PC-9 (cell line): ENCODE results near the gene IFI44L. TPM values are rescaled to one million over a fixed set of nuclear protein-coding genes. Genes with fewer than 3 reads are reported as not detected.

Experiments used
- BruUV-seq: library from RNA; stranded (reverse); fragments of 400-500 nt; replicated peaks from 2 replicates; lab custom pipeline; 2021; lab: Mats Ljungman, UMichigan
- CTCF ChIA-PET: fragments of 300-600 bp; sonication (Branson Sonifier 250); formaldehyde crosslinking; loops from one replicate; lab custom pipeline; 2022; ENCODE audit warnings: antibody characterized with exemption; lab: Charles Lee
- POLR2A ChIA-PET: fragments of 300-600 bp; sonication (Branson Sonifier 250); formaldehyde crosslinking; loops from one replicate; lab custom pipeline; 2022; ENCODE audit warnings: antibody characterized with exemption; ENCODE audit not compliant: unreplicated experiment; lab: Charles Lee
- DNase-seq, 2 experiments: peaks; one replicate each; pipeline versions ENCODE4 v3.0.0 to v3.0.0-alpha.2; 2015 to 2022; ENCODE audit warnings: mixed read lengths in 1 of 2
- H2AFZ ChIP-seq: fragments of 200-600 bp; sonication (generic); 2 replicates; pipeline ENCODE4 v1.8.1; 2017; ENCODE audit warnings: antibody characterized with exemption
- H3F3A ChIP-seq: fragments of 200-600 bp; sonication (generic); 2 replicates; pipeline ENCODE4 v1.8.1; 2017; ENCODE audit warnings: antibody characterized with exemption, mild to moderate bottlenecking, low read depth; ENCODE audit not compliant: insufficient read depth
- H3K27ac ChIP-seq: fragments of 200-600 bp; sonication (generic); 2 replicates; pipeline ENCODE4 v1.6.1; 2016; ENCODE audit warnings: mixed run types
- H3K27me3 ChIP-seq: fragments of 200-600 bp; sonication (generic); 2 replicates; pipeline ENCODE4 v1.6.1; 2016; ENCODE audit warnings: low read depth, mixed run types; ENCODE audit not compliant: insufficient read depth
- H3K36me3 ChIP-seq: fragments of 200-600 bp; sonication (generic); 2 replicates; pipeline ENCODE4 v1.6.1; 2016; ENCODE audit warnings: low read depth, mixed run types
- H3K4me1 ChIP-seq: fragments of 200-600 bp; sonication (generic); replicated peaks from 2 replicates; pipeline ENCODE4 v1.6.1; 2016; ENCODE audit warnings: mixed run types; ENCODE audit not compliant: insufficient read depth
- H3K4me2 ChIP-seq: fragments of 200-600 bp; sonication (generic); 2 replicates; pipeline ENCODE4 v1.6.1; 2017; ENCODE audit warnings: mixed run types
- H3K4me3 ChIP-seq: fragments of 200-600 bp; sonication (generic); 2 replicates; pipeline ENCODE4 v1.6.1; 2016; ENCODE audit warnings: mixed run types
- H3K79me2 ChIP-seq: fragments of 200-600 bp; sonication (generic); 2 replicates; pipeline ENCODE4 v1.6.1; 2017; ENCODE audit warnings: low read depth, mixed run types
- H3K9me2 ChIP-seq: fragments of 200-600 bp; sonication (generic); 2 replicates; pipeline ENCODE4 v1.8.1; 2017; ENCODE audit warnings: mild to moderate bottlenecking; ENCODE audit not compliant: insufficient read depth
- H3K9me3 ChIP-seq: fragments of 200-600 bp; sonication (generic); 2 replicates; pipeline ENCODE4 v1.8.1; 2016; ENCODE audit warnings: low read depth; ENCODE audit not compliant: insufficient read depth
- H4K20me1 ChIP-seq: fragments of 200-600 bp; sonication (generic); 2 replicates; pipeline ENCODE4 v1.8.1; 2017; ENCODE audit not compliant: insufficient read depth
- EZH2 ChIP-seq: fragments of 200-600 bp; sonication (generic); IDR thresholded peaks from 2 replicates; pipeline ENCODE4 v1.8.0; 2017; ENCODE audit warnings: antibody characterized with exemption, low read depth
- intact Hi-C: fragments of 100-400 bp; cut with micrococcal nuclease; formaldehyde crosslinking; loops from one replicate; pipeline ENCODE4 v1.10.0; 2022; ENCODE audit not compliant: unreplicated experiment
- total RNA-seq: library from RNA; stranded (reverse); gene quantifications from 2 replicates; pipeline ENCODE4 v1.2.3, GENCODE V29; 2021
- TF ChIP-seq, protein P1 (sequence below): fragments of 200-600 bp; sonication (generic); conservative IDR thresholded peaks from 2 replicates; pipeline ENCODE4 v1.6.1; 2017; ENCODE audit warnings: mixed run types, antibody characterized with exemption, mild to moderate bottlenecking, moderate library complexity

The IFI44L gene
- total RNA-seq, 1 experiment from 2014 or later, result 0.70 TPM

DNA sequence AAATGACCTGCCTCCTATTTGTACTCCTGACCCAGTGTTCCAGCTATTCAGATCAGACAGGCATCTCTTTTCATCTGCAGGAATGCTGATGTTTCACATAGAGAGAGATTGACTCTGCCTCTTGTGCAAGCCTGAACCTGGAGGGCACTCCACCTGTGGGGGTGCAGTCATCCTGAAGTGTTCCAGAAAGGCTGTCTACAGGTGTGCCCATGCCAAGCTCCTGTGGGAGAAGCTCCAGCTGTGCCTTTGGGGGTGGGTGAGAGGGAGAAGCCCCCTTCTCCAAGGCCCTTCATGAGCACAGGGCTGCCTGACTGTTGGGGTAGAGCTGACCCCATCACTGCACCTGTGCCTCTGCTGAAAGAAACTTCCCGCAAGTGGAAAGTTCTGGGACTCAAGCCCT is 52.2 kb downstream of the IFI44L start:
- no peak overlapping the region for H2AFZ ChIP-seq
- no peak for DNase-seq
- no peak overlapping the region for H3K4me2 ChIP-seq
- H3K4me1 ChIP-seq, result no peaks in the 10 kb centered on the region
- H3K4me3 ChIP-seq, result no peak overlapping the region
- H3K36me3 ChIP-seq, result no peaks in the 10 kb centered on the region
- no peaks in the 10 kb centered on the region for H4K20me1 ChIP-seq
- H3K9me2 ChIP-seq, result no peaks in the 10 kb centered on the region; the same call in 1 of the 2 replicates
- ChIA-PET POLR2A (no interaction called here), CTCF (no interaction called here)
- no peaks in the 10 kb centered on the region for H3K9me3 ChIP-seq
- no TSS peak for BruUV-seq
- H3F3A ChIP-seq, result no peaks in the 10 kb centered on the region
- no peak for TF ChIP-seq EZH2
- TF ChIP-seq, protein P1, sequence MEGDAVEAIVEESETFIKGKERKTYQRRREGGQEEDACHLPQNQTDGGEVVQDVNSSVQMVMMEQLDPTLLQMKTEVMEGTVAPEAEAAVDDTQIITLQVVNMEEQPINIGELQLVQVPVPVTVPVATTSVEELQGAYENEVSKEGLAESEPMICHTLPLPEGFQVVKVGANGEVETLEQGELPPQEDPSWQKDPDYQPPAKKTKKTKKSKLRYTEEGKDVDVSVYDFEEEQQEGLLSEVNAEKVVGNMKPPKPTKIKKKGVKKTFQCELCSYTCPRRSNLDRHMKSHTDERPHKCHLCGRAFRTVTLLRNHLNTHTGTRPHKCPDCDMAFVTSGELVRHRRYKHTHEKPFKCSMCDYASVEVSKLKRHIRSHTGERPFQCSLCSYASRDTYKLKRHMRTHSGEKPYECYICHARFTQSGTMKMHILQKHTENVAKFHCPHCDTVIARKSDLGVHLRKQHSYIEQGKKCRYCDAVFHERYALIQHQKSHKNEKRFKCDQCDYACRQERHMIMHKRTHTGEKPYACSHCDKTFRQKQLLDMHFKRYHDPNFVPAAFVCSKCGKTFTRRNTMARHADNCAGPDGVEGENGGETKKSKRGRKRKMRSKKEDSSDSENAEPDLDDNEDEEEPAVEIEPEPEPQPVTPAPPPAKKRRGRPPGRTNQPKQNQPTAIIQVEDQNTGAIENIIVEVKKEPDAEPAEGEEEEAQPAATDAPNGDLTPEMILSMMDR, result no peak
- H3K27me3 ChIP-seq, result no peaks in the 10 kb centered on the region
- intact Hi-C loops, result no loop called here
- H3K79me2 ChIP-seq, result no peaks in the 10 kb centered on the region
- H3K27ac ChIP-seq, result no peak overlapping the region

DNA sequence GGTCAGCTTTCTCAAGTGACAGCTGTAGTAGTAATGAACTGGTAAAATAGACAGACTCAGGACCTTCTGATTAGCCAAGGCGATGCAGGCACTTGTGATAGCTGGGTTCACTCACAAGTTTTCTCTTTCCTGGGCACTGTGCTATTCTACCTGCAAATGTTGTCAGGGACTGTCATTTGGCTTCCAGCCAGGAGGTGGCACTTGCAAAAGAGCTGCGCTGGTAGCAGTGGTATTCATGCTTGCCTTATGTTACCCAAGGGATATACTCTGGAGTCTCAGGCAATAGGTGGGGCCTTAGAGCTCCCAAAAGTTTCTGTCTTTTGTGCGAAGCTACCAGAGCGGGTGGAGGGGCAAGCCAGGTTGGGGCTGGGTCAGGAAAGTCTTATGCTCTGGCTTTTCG is 52.9 kb downstream of the IFI44L start:
- BruUV-seq, result no TSS peak
- POLR2A ChIA-PET, result no interaction called here

DNA sequence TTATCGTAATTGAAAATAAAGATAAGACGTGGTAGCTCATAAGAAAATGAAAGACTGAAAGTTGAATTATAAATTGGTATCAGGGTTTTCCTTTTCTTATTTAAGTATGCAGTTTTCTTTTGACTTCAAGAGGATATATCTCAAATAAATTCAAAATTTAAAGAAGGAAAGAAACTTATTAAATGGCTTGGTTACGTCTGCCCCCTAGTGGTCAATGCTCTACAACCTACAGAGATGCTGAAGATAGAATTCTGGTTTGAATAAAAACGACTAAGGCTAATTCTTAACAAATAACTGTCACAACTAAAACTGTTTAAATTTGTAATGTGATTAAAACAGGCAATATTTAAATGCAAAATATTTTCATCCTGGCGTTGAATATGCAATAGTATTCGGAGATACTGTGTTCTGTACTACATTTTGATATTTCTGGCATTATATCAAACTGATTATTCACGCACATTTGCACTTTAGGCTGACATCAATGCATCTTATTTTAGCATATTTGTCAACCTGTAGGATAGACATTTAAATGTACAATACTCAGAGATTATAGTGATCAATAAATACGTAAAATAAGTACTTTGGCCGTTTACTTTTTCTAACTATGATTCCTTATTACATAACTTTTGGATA is 56.2 kb downstream of the IFI44L start:
- Histone ChIP-seq H3K4me2 (no peak overlapping the region), H3K4me1 (no peaks in the 10 kb centered on the region), H3K79me2 (no peaks in the 10 kb centered on the region), H4K20me1 (no peaks in the 10 kb centered on the region), H3K9me2 (no peaks in the 10 kb centered on the region), H3K27ac (no peak overlapping the region), H3K4me3 (no peak overlapping the region), H2AFZ (no peak overlapping the region), H3K27me3 (no peaks in the 10 kb centered on the region), H3K9me3 (no peaks in the 10 kb centered on the region), H3K36me3 (no peaks in the 10 kb centered on the region), H3F3A (no peaks in the 10 kb centered on the region)
- no peak for TF ChIP-seq EZH2
- TF ChIP-seq, protein P1, result peak; percentile 94
- ChIA-PET CTCF (interaction anchor here (0.9 kb wide), 1 partner anchor 56 kb away, joined by 4 read pairs; the partner anchor contains the start of gene IFI44L), POLR2A (no interaction called here)
- BruUV-seq, result no TSS peak
- intact Hi-C loops, result loop anchor here (1.0 to 2.0 kb wide), 3 partner anchors 59 to 546 kb away; no protein-coding TSS in a partner anchor
- DNase-seq, result peak in 1 of 2 experiments; percentile 16

More for the DNA sequence above, 52.9 kb downstream of the IFI44L start:
- H3K4me2 ChIP-seq, result no peak overlapping the region
- TF ChIP-seq EZH2, result no peak
- TF ChIP-seq, protein P1, result no peak
- no peaks in the 10 kb centered on the region for H4K20me1 ChIP-seq
- H3K27me3 ChIP-seq, result no peaks in the 10 kb centered on the region
- no peak for DNase-seq
- no peaks in the 10 kb centered on the region for H3K4me1 ChIP-seq
- intact Hi-C loops, result no loop called here
- CTCF ChIA-PET, result no interaction called here
- no peaks in the 10 kb centered on the region for H3K36me3 ChIP-seq
- H3K9me3 ChIP-seq, result no peaks in the 10 kb centered on the region
- no peaks in the 10 kb centered on the region for H3F3A ChIP-seq
- H3K79me2 ChIP-seq, result no peaks in the 10 kb centered on the region
- H3K9me2 ChIP-seq, result no peaks in the 10 kb centered on the region; the same call in 1 of the 2 replicates
- no peak overlapping the region for H2AFZ ChIP-seq
- H3K27ac ChIP-seq, result no peak overlapping the region
- no peak overlapping the region for H3K4me3 ChIP-seq
